K562 (cell line): Measurements from ENCODE around the gene MRPS10. TPM values are rescaled to one million over a fixed set of nuclear protein-coding genes. Genes with fewer than 3 reads are reported as not detected.

Experiments used
- CBX2 ChIP-seq: fragments of 200-600 bp; sonication (generic); IDR thresholded peaks from one replicate; pipeline ENCODE4 v1.6.1; 2012; ENCODE audit warnings: mild to moderate bottlenecking, low read length, inconsistent platforms; ENCODE audit not compliant: insufficient read depth, poor library complexity, severe bottlenecking
- CTBP1 ChIP-seq: fragments of 450-650 bp; IDR thresholded peaks from 2 replicates; pipeline ENCODE4 v1.6.1; 2016; ENCODE audit warnings: borderline replicate concordance
- EP400 ChIP-seq: fragments of 450-650 bp; IDR thresholded peaks from 2 replicates; pipeline ENCODE4 v1.6.1; 2017; ENCODE audit warnings: antibody characterized with exemption, mild to moderate bottlenecking, moderate library complexity
- ESRRA ChIP-seq: fragments of 450-650 bp; IDR thresholded peaks from 2 replicates; pipeline ENCODE4 v1.6.1; 2014; ENCODE audit warnings: low read depth, mild to moderate bottlenecking, moderate library complexity, borderline replicate concordance
- HDAC1 ChIP-seq, 2 experiments: fragments of 450-650 bp; IDR thresholded peaks; 2 replicates each; pipeline ENCODE4 v1.6.1; 2016 to 2017; ENCODE audit warnings: inconsistent platforms in 1 of 2, mild to moderate bottlenecking in 1 of 2, moderate library complexity in 1 of 2
- HNRNPUL1 ChIP-seq: fragments of 200-400 bp; formaldehyde crosslinking; IDR thresholded peaks from 2 replicates; pipeline ENCODE4 v1.6.1; 2017; ENCODE audit warnings: low read length
- HOXB6 ChIP-seq: fragments of 250-450 bp; sonication (Bioruptor Pico); IDR thresholded peaks from 2 replicates; pipeline ENCODE4 v1.5.1; 2022; ENCODE audit warnings: mild to moderate bottlenecking, borderline replicate concordance
- ILF3 ChIP-seq: fragments of 450-650 bp; IDR thresholded peaks from 2 replicates; pipeline ENCODE4 v1.6.1; 2018; ENCODE audit warnings: antibody characterized with exemption, mild to moderate bottlenecking, moderate library complexity, borderline replicate concordance
- JUND ChIP-seq, 2 experiments: IDR thresholded peaks; 2 replicates in 1 of 2; 3 replicates in 1 of 2; pipeline ENCODE4 v1.6.1; 2011; ENCODE audit warnings: borderline replicate concordance in 2 of 2, low read depth in 2 of 2, low read length in 2 of 2, improper control_type of control experiment in 1 of 2, missing biosample characterization in 1 of 2, missing genetic modification characterization in 1 of 2, missing genetic modification reagents in 1 of 2
- MAFK ChIP-seq: IDR thresholded peaks from 2 replicates; pipeline ENCODE4 v1.6.1; 2011; ENCODE audit warnings: low read length, improper control_type of control experiment
- MEIS2 ChIP-seq: fragments of 450-650 bp; IDR thresholded peaks from 2 replicates; pipeline ENCODE4 v1.6.1; 2014; ENCODE audit warnings: mild to moderate bottlenecking; ENCODE audit not compliant: partially characterized antibody
- NFXL1 ChIP-seq: fragments of 450-650 bp; formaldehyde crosslinking; IDR thresholded peaks from 2 replicates; pipeline ENCODE4 v1.4.0; 2021; ENCODE audit warnings: mild to moderate bottlenecking
- RBM25 ChIP-seq: fragments of 200-400 bp; formaldehyde crosslinking; IDR thresholded peaks from 2 replicates; pipeline ENCODE4 v1.6.1; 2018; ENCODE audit warnings: low read length, low read depth, moderate library complexity; ENCODE audit not compliant: severe bottlenecking
- RBM39 ChIP-seq: fragments of 200-400 bp; formaldehyde crosslinking; optimal IDR thresholded peaks from 2 replicates; pipeline ENCODE3; 2018; ENCODE audit warnings: low read depth, low read length
- RFX1 ChIP-seq: fragments of 450-650 bp; IDR thresholded peaks from 2 replicates; pipeline ENCODE4 v1.6.1; 2016; ENCODE audit warnings: mild to moderate bottlenecking, moderate library complexity
- SIN3A ChIP-seq, 2 experiments: fragments of 150-350 bp in 1 of 2; IDR thresholded peaks; 2 replicates each; pipeline ENCODE4 v1.6.1; 2011 to 2016; ENCODE audit warnings: borderline replicate concordance in 2 of 2, low read depth in 2 of 2, low read length in 2 of 2, mild to moderate bottlenecking in 2 of 2, moderate library complexity in 2 of 2; ENCODE audit not compliant: control insufficient read depth in 1 of 2
- SP2 ChIP-seq: IDR thresholded peaks from 2 replicates; pipeline ENCODE4 v1.6.1; 2011; ENCODE audit warnings: mild to moderate bottlenecking, low read depth, low read length, moderate library complexity; ENCODE audit not compliant: poor library complexity, severe bottlenecking; ENCODE audit errors: extremely low read depth
- STAG1 ChIP-seq: sonication (generic); formaldehyde crosslinking; IDR thresholded peaks from 2 replicates; pipeline ENCODE4 v1.5.0; 2020; ENCODE audit warnings: missing genetic modification reagents, borderline replicate concordance
- TAF7 ChIP-seq: fragments of 450-650 bp; IDR thresholded peaks from 2 replicates; pipeline ENCODE4 v1.6.1; 2016; ENCODE audit warnings: missing genetic modification characterization, missing compliant biosample characterization
- ZC3H11A ChIP-seq: IDR thresholded peaks from 2 replicates; pipeline ENCODE4 v1.6.1; 2012; ENCODE audit warnings: low read depth, low read length, improper control_type of control experiment
- ZFP1 ChIP-seq: fragments of 450-650 bp; formaldehyde crosslinking; IDR thresholded peaks from 2 replicates; pipeline ENCODE4 v1.4.0; 2020; ENCODE audit warnings: mild to moderate bottlenecking, mixed read lengths
- ZKSCAN3 ChIP-seq: fragments of 250-450 bp; sonication (Bioruptor Pico); IDR thresholded peaks from 2 replicates; pipeline ENCODE4 v1.4.0; 2020
- ZNF280A ChIP-seq: fragments of 450-650 bp; IDR thresholded peaks from 2 replicates; pipeline ENCODE4 v1.6.1; 2018; ENCODE audit warnings: mild to moderate bottlenecking, low read depth; ENCODE audit not compliant: partially characterized antibody
- ZNF445 ChIP-seq: fragments of 250-450 bp; sonication (Bioruptor Pico); IDR thresholded peaks from 2 replicates; pipeline ENCODE4 v1.4.0; 2020; ENCODE audit warnings: low read depth, mild to moderate bottlenecking, moderate library complexity
- ZNF778 ChIP-seq: fragments of 450-650 bp; formaldehyde crosslinking; IDR thresholded peaks from 2 replicates; pipeline ENCODE4 v1.4.0; 2020; ENCODE audit warnings: mild to moderate bottlenecking, moderate library complexity
- polyA plus RNA-seq, 8 experiments: library from polyadenylated mRNA; depleted of rRNA in 4 of 8; stranded (reverse) in 5 of 8; unstranded in 3 of 8; fragments of >200 nt; fragmentation: Nextera tagmentation in 2 of 8; fragmentation: Illumina TruSeq in 1 of 8; extraction: Ambion mirVana in 2 of 8; extraction: Trizol in 1 of 8; gene quantifications; 2 replicates each; pipeline versions ENCODE4 v1.2.1 to v1.2.3, GENCODE V29; 2011 to 2014; ENCODE audit warnings: inconsistent platforms in 1 of 8, missing spikeins in 1 of 8
- total RNA-seq, 7 experiments: library from RNA; depleted of rRNA in 6 of 7; stranded (reverse); fragments of >200 nt in 6 of 7; fragmentation: Illumina TruSeq in 2 of 7; extraction: Trizol in 2 of 7; gene quantifications; 2 replicates each; pipeline versions ENCODE4 v1.2.1 to v1.2.3, GENCODE V29; 2011 to 2021; ENCODE audit warnings: low replicate concordance in 1 of 7
- TF ChIP-seq, protein P1 (sequence below): fragments of 250-450 bp; sonication (Bioruptor Pico); IDR thresholded peaks from 2 replicates; pipeline ENCODE4 v1.9.0; 2021; ENCODE audit warnings: mild to moderate bottlenecking

The MRPS10 gene
- total and polyA plus RNA-seq, 9 of the 15 experiments (the other 6 are each of a cell fraction or from before 2014, with no cell fraction given), result 48.6 to 166 (median 93.7) TPM

- TF ChIP-seq ESRRA, result no peak
- TF ChIP-seq ZNF445 (CRISPR knock-in tag), result no peak
- peak; percentile 65 for TF ChIP-seq MEIS2
- no peak for TF ChIP-seq MAFK
- no peak for TF ChIP-seq STAG1 (CRISPR knock-in tag)
- peak; percentile 67; the same call in 1 of the 2 replicates for TF ChIP-seq CTBP1
- TF ChIP-seq, protein P1, sequence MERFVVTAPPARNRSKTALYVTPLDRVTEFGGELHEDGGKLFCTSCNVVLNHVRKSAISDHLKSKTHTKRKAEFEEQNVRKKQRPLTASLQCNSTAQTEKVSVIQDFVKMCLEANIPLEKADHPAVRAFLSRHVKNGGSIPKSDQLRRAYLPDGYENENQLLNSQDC (CRISPR knock-in tag), result no peak
- TF ChIP-seq EP400, result no peak
- TF ChIP-seq HOXB6 (CRISPR knock-in tag), result no peak
- TF ChIP-seq ZFP1 (CRISPR knock-in tag), result no peak
- peak; percentile 79 for TF ChIP-seq RBM25
- TF ChIP-seq ZNF778 (CRISPR knock-in tag), result no peak
- peak; percentile 25; the same call in 1 of the 2 replicates for TF ChIP-seq JUND (IDR thresholded peaks at IDR 0.05; ENCODE audit: borderline replicate concordance, low read depth, low read length)
- TF ChIP-seq JUND (tag; IDR thresholded peaks at IDR 0.05; ENCODE audit: borderline replicate concordance, low read depth, low read length), result peak; percentile 56; the same call in 1 of the 3 replicates
- no peak for TF ChIP-seq NFXL1 (CRISPR knock-in tag)
- TF ChIP-seq HNRNPUL1, result no peak
- no peak for TF ChIP-seq SP2
- no peak for TF ChIP-seq ILF3
- no peak for TF ChIP-seq ZKSCAN3 (CRISPR knock-in tag)
- no peak for TF ChIP-seq RBM39
- peak; percentile 37 for TF ChIP-seq RFX1
- TF ChIP-seq ZNF280A, result no peak
- no peak for TF ChIP-seq HDAC1 (IDR thresholded peaks at IDR 0.05)
- TF ChIP-seq CBX2, result no peak
- no peak for TF ChIP-seq SIN3A (IDR thresholded peaks at IDR 0.05; ENCODE audit: borderline replicate concordance in 2 of 2, control insufficient read depth in 1 of 2, low read depth in 2 of 2, low read length in 2 of 2)
- no peak for TF ChIP-seq TAF7 (tag)
- no peak for TF ChIP-seq ZC3H11A
These were observed 27.0 kb downstream of the MRPS10 start (continued) for GRCh38 chr6:42190554-42191183.
